ENCODE measurements around the gene HOXA13. TPM values are rescaled to one million over a fixed set of nuclear protein-coding genes. Genes with fewer than 3 reads are reported as not detected.

The HOXA13 gene
- total and polyA plus RNA-seq, 10 of the 15 experiments (the other 5 are each of a cell fraction or from before 2014, with no cell fraction given): not detected

DNA sequence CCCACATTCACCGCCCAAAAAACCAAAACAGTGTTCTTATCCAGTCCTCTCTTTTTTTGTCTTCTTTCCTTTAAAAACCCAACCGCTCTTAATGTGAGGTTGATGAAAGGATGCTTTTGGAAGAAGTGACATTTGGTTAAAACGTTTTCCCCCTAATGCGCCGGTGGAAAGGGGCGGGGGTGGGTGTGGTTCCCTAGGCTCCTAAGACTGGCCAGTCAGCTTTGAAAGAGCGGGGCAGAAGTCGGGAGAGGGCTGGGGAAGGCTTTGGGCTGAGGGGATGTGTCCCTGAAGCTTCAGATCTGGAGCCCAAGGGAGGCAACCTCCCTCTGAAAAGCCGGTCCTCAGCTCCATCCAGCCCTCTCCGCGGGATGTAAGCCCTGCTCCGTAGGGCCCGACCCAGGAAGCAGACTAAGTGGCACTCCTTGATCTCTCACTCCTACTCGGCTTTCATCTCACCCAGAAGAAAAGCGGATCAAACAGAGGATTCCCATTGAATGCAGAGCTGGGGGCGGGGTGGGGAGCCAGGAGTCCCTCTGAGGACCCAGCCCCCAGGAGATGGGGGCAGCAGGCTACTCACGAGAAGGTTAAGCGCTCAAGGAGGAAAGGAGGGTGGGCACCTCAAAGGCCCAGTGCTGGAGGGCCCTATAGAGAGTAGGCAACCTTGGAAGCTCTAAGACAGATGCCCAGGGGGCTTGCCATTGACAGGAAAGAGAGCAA lies 40.3 kb upstream of the HOXA13 start:
- H3K36me3 ChIP-seq (ENCODE audit: control insufficient read depth in 2 of 2, insufficient read depth in 2 of 2, low read length in 1 of 2): no peaks in the 10 kb centered on the region
- no peaks in the 10 kb centered on the region; the same call in 2 of the 3 replicates for H3K9me3 ChIP-seq (replicated peaks; ENCODE audit: control insufficient read depth, insufficient read depth, low read length)
- intact Hi-C loops (cut with micrococcal nuclease; ENCODE audit: unreplicated experiment) (no loop called here), in situ Hi-C loops (cut with MboI) (no loop called here)
- no peaks in the 10 kb centered on the region for H3K79me2 ChIP-seq (ENCODE audit: control insufficient read depth, insufficient read depth, low read length)
- no peaks in the 10 kb centered on the region for H4K20me1 ChIP-seq (ENCODE audit: control insufficient read depth, insufficient read depth)
- CTCF ChIA-PET: interaction anchor here (1.6 kb wide), 1 partner anchor 44 kb away, joined by 3 read pairs; no protein-coding TSS in a partner anchor
- no peak overlapping the region for H3K27ac ChIP-seq (ENCODE audit: control insufficient read depth, insufficient read depth)
- H2AFZ ChIP-seq (ENCODE audit: control insufficient read depth, low read depth, low read length): no peak overlapping the region
- H3K27me3 ChIP-seq (replicated peaks in 1 of 2; ENCODE audit: control insufficient read depth in 2 of 2, insufficient read depth in 2 of 2, low read length in 1 of 2): peaks cover 16 to 22% of the 10 kb centered on the region in 2 experiments
- H3K4me1 ChIP-seq (ENCODE audit: control insufficient read depth, insufficient read depth, low read length): no peaks in the 10 kb centered on the region
- SMC1A ChIA-PET (ENCODE audit: uncharacterized antibody, unreplicated experiment): no interaction called here
- TF ChIP-seq SMAD5 (IDR thresholded peaks at IDR 0.05; ENCODE audit: low read depth) (no peak), BCL11A (IDR thresholded peaks at IDR 0.05; ENCODE audit: low read depth, low read length) (no peak), RFX5 (IDR thresholded peaks at IDR 0.05; ENCODE audit: low read depth, low read length) (no peak)
- H3K4me2 ChIP-seq (ENCODE audit: control insufficient read depth, insufficient read depth): no peak overlapping the region
- H3K9ac ChIP-seq (ENCODE audit: control insufficient read depth, insufficient read depth, low read length): no peak overlapping the region
- 26% methylated on average over 18 of the region's 18 CpGs for WGBS (ENCODE audit: insufficient coverage, insufficient replicate concordance, low lambda C conversion rate, missing lambda C conversion rate)
- no peak for FAIRE-seq
- ATAC-seq: no peak
- RAD21 ChIA-PET (ENCODE audit: unreplicated experiment): no interaction called here
- H3K4me3 ChIP-seq: no peak overlapping the region
- no peak for DNase-seq (ENCODE audit: low read depth, low spot score)
- POLR2A ChIA-PET: no interaction called here
- no TSS peak for BruUV-seq (replicated peaks)

DNA sequence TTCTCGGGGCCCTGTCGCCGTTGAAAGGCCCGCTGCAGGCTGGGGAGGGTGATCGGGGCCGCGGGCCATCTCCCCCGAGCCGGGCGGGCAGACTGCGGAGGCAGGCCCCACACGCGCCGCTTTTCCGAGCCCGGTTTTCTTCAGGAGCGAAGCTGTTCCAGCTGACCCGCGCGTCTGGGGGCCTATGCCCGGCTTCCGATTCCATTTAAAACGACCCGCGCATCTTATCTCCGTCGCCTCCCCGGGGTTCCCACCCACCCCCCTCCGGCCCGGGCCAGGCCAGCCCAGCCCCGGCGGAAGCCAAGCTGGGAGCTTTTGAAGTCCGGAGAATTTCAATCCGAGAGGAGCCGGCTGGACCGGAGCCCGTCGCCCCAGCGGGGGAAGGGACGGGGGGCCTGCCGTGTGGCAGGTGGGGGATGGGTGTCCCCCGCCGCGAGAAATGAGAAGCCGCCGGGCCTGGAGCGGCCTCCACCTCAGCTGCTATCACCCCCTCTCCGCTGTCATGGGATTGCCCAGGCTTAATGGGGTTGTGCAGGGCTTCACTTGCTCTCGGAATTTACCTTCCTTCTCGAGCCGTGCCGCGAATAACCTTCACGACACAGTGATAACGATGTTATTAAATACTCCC lies 39.6 kb upstream of the HOXA13 start:
- ChIA-PET CTCF (no interaction called here), SMC1A (ENCODE audit: uncharacterized antibody, unreplicated experiment) (no interaction called here), POLR2A (no interaction called here), RAD21 (ENCODE audit: unreplicated experiment) (no interaction called here)
- no peak for FAIRE-seq
- in situ Hi-C loops (cut with MboI) (no loop called here), intact Hi-C loops (cut with micrococcal nuclease; ENCODE audit: unreplicated experiment) (no loop called here)
- Histone ChIP-seq H3K27ac (ENCODE audit: control insufficient read depth, insufficient read depth) (no peak overlapping the region), H3K79me2 (ENCODE audit: control insufficient read depth, insufficient read depth, low read length) (no peaks in the 10 kb centered on the region), H2AFZ (ENCODE audit: control insufficient read depth, low read depth, low read length) (no peak overlapping the region), H3K4me3 (no peak overlapping the region), H3K4me1 (ENCODE audit: control insufficient read depth, insufficient read depth, low read length) (no peaks in the 10 kb centered on the region), H3K4me2 (ENCODE audit: control insufficient read depth, insufficient read depth) (no peak overlapping the region), H3K36me3 (ENCODE audit: control insufficient read depth in 2 of 2, insufficient read depth in 2 of 2, low read length in 1 of 2) (no peaks in the 10 kb centered on the region), H3K27me3 (replicated peaks in 1 of 2; ENCODE audit: control insufficient read depth in 2 of 2, insufficient read depth in 2 of 2, low read length in 1 of 2) (peaks cover 14 to 20% of the 10 kb centered on the region in 2 experiments), H3K9me3 (replicated peaks; ENCODE audit: control insufficient read depth, insufficient read depth, low read length) (no peaks in the 10 kb centered on the region; the same call in 2 of the 3 replicates), H4K20me1 (ENCODE audit: control insufficient read depth, insufficient read depth) (no peaks in the 10 kb centered on the region), H3K9ac (ENCODE audit: control insufficient read depth, insufficient read depth, low read length) (no peak overlapping the region)
- no peak for ATAC-seq
- WGBS (ENCODE audit: insufficient coverage, insufficient replicate concordance, low lambda C conversion rate, missing lambda C conversion rate): 6% methylated on average over 37 of the region's 55 CpGs
- no TSS peak for BruUV-seq (replicated peaks)
- DNase-seq (ENCODE audit: low read depth, low spot score): no peak
- TF ChIP-seq, protein P1, sequence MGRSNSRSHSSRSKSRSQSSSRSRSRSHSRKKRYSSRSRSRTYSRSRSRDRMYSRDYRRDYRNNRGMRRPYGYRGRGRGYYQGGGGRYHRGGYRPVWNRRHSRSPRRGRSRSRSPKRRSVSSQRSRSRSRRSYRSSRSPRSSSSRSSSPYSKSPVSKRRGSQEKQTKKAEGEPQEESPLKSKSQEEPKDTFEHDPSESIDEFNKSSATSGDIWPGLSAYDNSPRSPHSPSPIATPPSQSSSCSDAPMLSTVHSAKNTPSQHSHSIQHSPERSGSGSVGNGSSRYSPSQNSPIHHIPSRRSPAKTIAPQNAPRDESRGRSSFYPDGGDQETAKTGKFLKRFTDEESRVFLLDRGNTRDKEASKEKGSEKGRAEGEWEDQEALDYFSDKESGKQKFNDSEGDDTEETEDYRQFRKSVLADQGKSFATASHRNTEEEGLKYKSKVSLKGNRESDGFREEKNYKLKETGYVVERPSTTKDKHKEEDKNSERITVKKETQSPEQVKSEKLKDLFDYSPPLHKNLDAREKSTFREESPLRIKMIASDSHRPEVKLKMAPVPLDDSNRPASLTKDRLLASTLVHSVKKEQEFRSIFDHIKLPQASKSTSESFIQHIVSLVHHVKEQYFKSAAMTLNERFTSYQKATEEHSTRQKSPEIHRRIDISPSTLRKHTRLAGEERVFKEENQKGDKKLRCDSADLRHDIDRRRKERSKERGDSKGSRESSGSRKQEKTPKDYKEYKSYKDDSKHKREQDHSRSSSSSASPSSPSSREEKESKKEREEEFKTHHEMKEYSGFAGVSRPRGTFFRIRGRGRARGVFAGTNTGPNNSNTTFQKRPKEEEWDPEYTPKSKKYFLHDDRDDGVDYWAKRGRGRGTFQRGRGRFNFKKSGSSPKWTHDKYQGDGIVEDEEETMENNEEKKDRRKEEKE (IDR thresholded peaks at IDR 0.05): no peak
- TF ChIP-seq MTA2 (IDR thresholded peaks at IDR 0.05; ENCODE audit: low read depth) (no peak), DPF2 (IDR thresholded peaks at IDR 0.05) (no peak)
- TF ChIP-seq, protein P2, sequence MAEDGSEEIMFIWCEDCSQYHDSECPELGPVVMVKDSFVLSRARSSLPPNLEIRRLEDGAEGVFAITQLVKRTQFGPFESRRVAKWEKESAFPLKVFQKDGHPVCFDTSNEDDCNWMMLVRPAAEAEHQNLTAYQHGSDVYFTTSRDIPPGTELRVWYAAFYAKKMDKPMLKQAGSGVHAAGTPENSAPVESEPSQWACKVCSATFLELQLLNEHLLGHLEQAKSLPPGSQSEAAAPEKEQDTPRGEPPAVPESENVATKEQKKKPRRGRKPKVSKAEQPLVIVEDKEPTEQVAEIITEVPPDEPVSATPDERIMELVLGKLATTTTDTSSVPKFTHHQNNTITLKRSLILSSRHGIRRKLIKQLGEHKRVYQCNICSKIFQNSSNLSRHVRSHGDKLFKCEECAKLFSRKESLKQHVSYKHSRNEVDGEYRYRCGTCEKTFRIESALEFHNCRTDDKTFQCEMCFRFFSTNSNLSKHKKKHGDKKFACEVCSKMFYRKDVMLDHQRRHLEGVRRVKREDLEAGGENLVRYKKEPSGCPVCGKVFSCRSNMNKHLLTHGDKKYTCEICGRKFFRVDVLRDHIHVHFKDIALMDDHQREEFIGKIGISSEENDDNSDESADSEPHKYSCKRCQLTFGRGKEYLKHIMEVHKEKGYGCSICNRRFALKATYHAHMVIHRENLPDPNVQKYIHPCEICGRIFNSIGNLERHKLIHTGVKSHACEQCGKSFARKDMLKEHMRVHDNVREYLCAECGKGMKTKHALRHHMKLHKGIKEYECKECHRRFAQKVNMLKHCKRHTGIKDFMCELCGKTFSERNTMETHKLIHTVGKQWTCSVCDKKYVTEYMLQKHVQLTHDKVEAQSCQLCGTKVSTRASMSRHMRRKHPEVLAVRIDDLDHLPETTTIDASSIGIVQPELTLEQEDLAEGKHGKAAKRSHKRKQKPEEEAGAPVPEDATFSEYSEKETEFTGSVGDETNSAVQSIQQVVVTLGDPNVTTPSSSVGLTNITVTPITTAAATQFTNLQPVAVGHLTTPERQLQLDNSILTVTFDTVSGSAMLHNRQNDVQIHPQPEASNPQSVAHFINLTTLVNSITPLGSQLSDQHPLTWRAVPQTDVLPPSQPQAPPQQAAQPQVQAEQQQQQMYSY (CRISPR knock-in tag; IDR thresholded peaks at IDR 0.05): no peak
- TF ChIP-seq, protein P3, sequence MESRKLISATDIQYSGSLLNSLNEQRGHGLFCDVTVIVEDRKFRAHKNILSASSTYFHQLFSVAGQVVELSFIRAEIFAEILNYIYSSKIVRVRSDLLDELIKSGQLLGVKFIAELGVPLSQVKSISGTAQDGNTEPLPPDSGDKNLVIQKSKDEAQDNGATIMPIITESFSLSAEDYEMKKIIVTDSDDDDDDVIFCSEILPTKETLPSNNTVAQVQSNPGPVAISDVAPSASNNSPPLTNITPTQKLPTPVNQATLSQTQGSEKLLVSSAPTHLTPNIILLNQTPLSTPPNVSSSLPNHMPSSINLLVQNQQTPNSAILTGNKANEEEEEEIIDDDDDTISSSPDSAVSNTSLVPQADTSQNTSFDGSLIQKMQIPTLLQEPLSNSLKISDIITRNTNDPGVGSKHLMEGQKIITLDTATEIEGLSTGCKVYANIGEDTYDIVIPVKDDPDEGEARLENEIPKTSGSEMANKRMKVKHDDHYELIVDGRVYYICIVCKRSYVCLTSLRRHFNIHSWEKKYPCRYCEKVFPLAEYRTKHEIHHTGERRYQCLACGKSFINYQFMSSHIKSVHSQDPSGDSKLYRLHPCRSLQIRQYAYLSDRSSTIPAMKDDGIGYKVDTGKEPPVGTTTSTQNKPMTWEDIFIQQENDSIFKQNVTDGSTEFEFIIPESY (IDR thresholded peaks at IDR 0.05): no peak
